Mesothelial cell of epicardium (in vitro differentiated cells): Measurements from ENCODE around the gene KCNRG. TPM values are rescaled to one million over a fixed set of nuclear protein-coding genes. Genes with fewer than 3 reads are reported as not detected.
"Not testable (repeated sequence)": the region's sequence is repeated elsewhere in the genome, so short reads cannot be mapped to it uniquely, and the experiment has no call there.

Source experiments
- DNase-seq, 2 experiments: peaks; one replicate each; pipeline ENCODE4 v3.0.0; 2021; ENCODE audit warnings: low spot score in 2 of 2; ENCODE audit not compliant: unreplicated experiment in 2 of 2
- H3K27ac Mint-ChIP-seq: 2 replicates; pipeline ENCODE4 v1.8.0; 2021; ENCODE audit warnings: mixed read lengths
- H3K27me3 Mint-ChIP-seq: 2 replicates; pipeline ENCODE4 v1.8.0; 2021; ENCODE audit warnings: low read depth, mixed read lengths
- H3K36me3 Mint-ChIP-seq: 2 replicates; pipeline ENCODE4 v1.8.0; 2021; ENCODE audit warnings: mixed read lengths
- H3K4me1 Mint-ChIP-seq: 2 replicates; pipeline ENCODE4 v1.8.0; 2021; ENCODE audit warnings: mixed read lengths
- H3K4me3 Mint-ChIP-seq: 2 replicates; pipeline ENCODE4 v1.8.0; 2021; ENCODE audit warnings: mild to moderate bottlenecking, moderate library complexity, mixed read lengths
- H3K9me3 Mint-ChIP-seq: 2 replicates; pipeline ENCODE4 v1.8.0; 2021; ENCODE audit warnings: mixed read lengths
- CTCF ChIP-seq: fragments of 200-600 bp; sonication (generic); IDR thresholded peaks from one replicate; pipeline ENCODE4 v1.5.0; 2021; ENCODE audit warnings: antibody characterized with exemption; ENCODE audit not compliant: unreplicated experiment
- total RNA-seq: library from RNA; stranded (reverse); gene quantifications from 3 replicates; pipeline ENCODE4 v1.2.1, GENCODE V29; 2021

Gene KCNRG
- total RNA-seq, 1 donor from 2014 or later, result 1.3 TPM

- no peaks in the 10 kb centered on the region for H3K4me1 Mint-ChIP-seq
- no peak for TF ChIP-seq CTCF
- no peaks in the 10 kb centered on the region for H3K27me3 Mint-ChIP-seq
- H3K36me3 Mint-ChIP-seq, result no peaks in the 10 kb centered on the region
- no peak overlapping the region for H3K4me3 Mint-ChIP-seq
- no peak overlapping the region for H3K27ac Mint-ChIP-seq
- no peaks in the 10 kb centered on the region for H3K9me3 Mint-ChIP-seq
- DNase-seq, result no peak
Measured at GRCh38 chr13:49977992-49978391, 37.3 kb upstream of the KCNRG start.

- TF ChIP-seq CTCF, result no peak
- Mint-ChIP-seq H3K27me3 (no peaks in the 10 kb centered on the region), H3K36me3 (no peaks in the 10 kb centered on the region), H3K27ac (no peak overlapping the region), H3K4me3 (no peak overlapping the region), H3K9me3 (no peaks in the 10 kb centered on the region), H3K4me1 (no peaks in the 10 kb centered on the region)
- DNase-seq, result no peak
Measured at GRCh38 chr13:49980266-49980665, 35.0 kb upstream of the KCNRG start.

- H3K9me3 Mint-ChIP-seq, result no peaks in the 10 kb centered on the region
- no peaks in the 10 kb centered on the region for H3K4me1 Mint-ChIP-seq
- no peak for TF ChIP-seq CTCF
- H3K36me3 Mint-ChIP-seq, result no peaks in the 10 kb centered on the region
- H3K4me3 Mint-ChIP-seq, result no peak overlapping the region
- no peak for DNase-seq
- no peaks in the 10 kb centered on the region for H3K27me3 Mint-ChIP-seq
- H3K27ac Mint-ChIP-seq, result no peak overlapping the region
Measured at GRCh38 chr13:49985129-49985528, 30.1 kb upstream of the KCNRG start.

- Mint-ChIP-seq H3K27ac (no peak overlapping the region), H3K4me3 (no peak overlapping the region), H3K9me3 (no peaks in the 10 kb centered on the region), H3K4me1 (no peaks in the 10 kb centered on the region), H3K36me3 (no peaks in the 10 kb centered on the region), H3K27me3 (no peaks in the 10 kb centered on the region)
- no peak for DNase-seq
- TF ChIP-seq CTCF, result no peak
Measured at GRCh38 chr13:49986471-49986870, 28.8 kb upstream of the KCNRG start.

GRCh38 chr13:49990612-49991011 is 24.6 kb upstream of the KCNRG start:
- not testable (repeated sequence) for H3K4me3 Mint-ChIP-seq, H3K27me3 Mint-ChIP-seq, DNase-seq, H3K36me3 Mint-ChIP-seq, H3K27ac Mint-ChIP-seq, H3K4me1 Mint-ChIP-seq, H3K9me3 Mint-ChIP-seq

- Mint-ChIP-seq H3K27ac (no peak overlapping the region), H3K4me3 (no peak overlapping the region)
Measured at GRCh38 chr13:49993111-49993510, 22.1 kb upstream of the KCNRG start.

More at GRCh38 chr13:49993111-49993510, 22.1 kb upstream of the KCNRG start:
- H3K27me3 Mint-ChIP-seq, result no peaks in the 10 kb centered on the region
- H3K9me3 Mint-ChIP-seq, result no peaks in the 10 kb centered on the region
- no peak for DNase-seq
- no peak for TF ChIP-seq CTCF
- H3K36me3 Mint-ChIP-seq, result no peaks in the 10 kb centered on the region
- H3K4me1 Mint-ChIP-seq, result peaks cover 8% of the 10 kb centered on the region
